ENCODE measurements around the gene COL27A1.

COL27A1 gene

DNA sequence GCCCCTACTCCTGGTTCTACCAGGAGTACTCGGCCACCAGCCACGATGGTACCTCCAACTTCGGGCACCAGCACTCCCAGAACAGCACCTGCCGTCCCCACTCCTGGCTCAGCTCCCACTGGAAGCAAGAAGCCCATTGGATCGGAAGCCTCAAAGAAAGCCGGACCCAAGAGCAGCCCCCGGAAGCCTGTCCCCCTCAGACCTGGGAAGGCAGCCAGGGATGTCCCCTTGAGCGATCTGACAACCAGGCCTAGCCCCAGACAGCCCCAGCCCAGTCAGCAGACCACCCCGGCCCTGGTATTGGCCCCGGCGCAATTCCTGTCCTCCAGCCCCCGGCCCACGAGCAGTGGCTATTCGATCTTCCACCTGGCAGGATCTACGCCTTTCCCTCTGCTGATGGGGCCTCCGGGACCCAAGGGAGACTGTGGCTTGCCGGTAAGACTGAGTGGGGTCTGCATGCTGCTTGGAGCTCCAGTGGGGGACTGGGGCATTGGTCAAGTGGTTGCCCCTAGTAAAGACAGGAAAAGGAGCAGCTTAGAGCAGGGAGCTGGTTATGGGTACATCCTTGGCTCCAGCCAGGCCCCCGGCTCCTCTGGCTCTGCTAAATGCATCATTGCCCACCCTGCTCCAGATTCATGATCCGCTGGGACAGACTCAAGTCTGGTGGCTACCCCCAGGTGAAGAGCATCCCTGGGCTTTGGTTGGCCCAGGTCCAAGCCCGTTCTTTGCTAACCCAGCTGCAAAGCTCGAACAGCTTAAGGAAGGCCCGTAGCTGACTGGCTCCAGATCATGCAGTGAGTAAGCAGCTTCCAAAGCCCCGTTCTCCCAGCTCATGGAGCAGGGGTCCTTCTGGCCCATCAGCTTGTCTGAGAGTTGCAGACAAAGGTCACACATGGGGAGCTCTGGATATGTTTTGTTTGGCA, 14.0 kb downstream of the COL27A1 start:
- no peaks in the 10 kb centered on the region for H3K4me1 ChIP-seq (ENCODE audit: control insufficient read depth, insufficient read depth, low read length)

More for the DNA sequence above, 14.0 kb downstream of the COL27A1 start:
- ChIA-PET CTCF (interaction anchor here (0.5 to 1.0 kb wide), 3 partner anchors 10 to 59 kb away, joined by 3 read pairs; no protein-coding TSS in a partner anchor), POLR2A (no interaction called here)
- no peaks in the 10 kb centered on the region for H3K9me3 ChIP-seq (ENCODE audit: control insufficient read depth, insufficient read depth, low read depth, low read length)
- H3K36me3 ChIP-seq (ENCODE audit: control insufficient read depth in 2 of 2, insufficient read depth in 1 of 2, low read length in 2 of 2) = no peaks in the 10 kb centered on the region; a peak in 1 of 3 replicates
- TF ChIP-seq, protein P1, sequence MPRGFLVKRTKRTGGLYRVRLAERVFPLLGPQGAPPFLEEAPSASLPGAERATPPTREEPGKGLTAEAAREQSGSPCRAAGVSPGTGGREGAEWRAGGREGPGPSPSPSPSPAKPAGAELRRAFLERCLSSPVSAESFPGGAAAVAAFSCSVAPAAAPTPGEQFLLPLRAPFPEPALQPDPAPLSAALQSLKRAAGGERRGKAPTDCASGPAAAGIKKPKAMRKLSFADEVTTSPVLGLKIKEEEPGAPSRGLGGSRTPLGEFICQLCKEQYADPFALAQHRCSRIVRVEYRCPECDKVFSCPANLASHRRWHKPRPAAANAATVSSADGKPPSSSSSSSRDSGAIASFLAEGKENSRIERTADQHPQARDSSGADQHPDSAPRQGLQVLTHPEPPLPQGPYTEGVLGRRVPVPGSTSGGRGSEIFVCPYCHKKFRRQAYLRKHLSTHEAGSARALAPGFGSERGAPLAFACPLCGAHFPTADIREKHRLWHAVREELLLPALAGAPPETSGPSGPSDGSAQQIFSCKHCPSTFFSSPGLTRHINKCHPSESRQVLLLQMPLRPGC (tag by site-specific recombination; IDR thresholded peaks at IDR 0.05) = no peak
- TF ChIP-seq SALL2 (tag by site-specific recombination; IDR thresholded peaks at IDR 0.05; ENCODE audit: borderline replicate concordance) (no peak), ZNF155 (tag by site-specific recombination; IDR thresholded peaks at IDR 0.05) (no peak), ZNF426 (tag by site-specific recombination; IDR thresholded peaks at IDR 0.05) (no peak), KLF1 (tag by site-specific recombination; IDR thresholded peaks at IDR 0.05) (no peak), ZFP69B (tag by site-specific recombination; IDR thresholded peaks at IDR 0.05) (no peak), ZNF561 (tag by site-specific recombination; IDR thresholded peaks at IDR 0.05; ENCODE audit: borderline replicate concordance) (no peak), ZNF341 (tag by site-specific recombination; IDR thresholded peaks at IDR 0.05; ENCODE audit: low read depth) (no peak), ZNF76 (tag by site-specific recombination; IDR thresholded peaks at IDR 0.05; ENCODE audit: borderline replicate concordance, low read depth) (no peak), ZFP3 (tag by site-specific recombination; IDR thresholded peaks at IDR 0.05; ENCODE audit: low read depth) (no peak), ZNF24 (tag by site-specific recombination; IDR thresholded peaks at IDR 0.05) (no peak), EGR2 (tag by site-specific recombination; IDR thresholded peaks at IDR 0.05; ENCODE audit: low read depth) (no peak), SP7 (tag by site-specific recombination; IDR thresholded peaks at IDR 0.05) (no peak), ZNF768 (tag by site-specific recombination; IDR thresholded peaks at IDR 0.05) (no peak), MEIS1 (CRISPR knock-in tag; IDR thresholded peaks at IDR 0.05; ENCODE audit: borderline replicate concordance) (no peak)
- TF ChIP-seq, protein P2, sequence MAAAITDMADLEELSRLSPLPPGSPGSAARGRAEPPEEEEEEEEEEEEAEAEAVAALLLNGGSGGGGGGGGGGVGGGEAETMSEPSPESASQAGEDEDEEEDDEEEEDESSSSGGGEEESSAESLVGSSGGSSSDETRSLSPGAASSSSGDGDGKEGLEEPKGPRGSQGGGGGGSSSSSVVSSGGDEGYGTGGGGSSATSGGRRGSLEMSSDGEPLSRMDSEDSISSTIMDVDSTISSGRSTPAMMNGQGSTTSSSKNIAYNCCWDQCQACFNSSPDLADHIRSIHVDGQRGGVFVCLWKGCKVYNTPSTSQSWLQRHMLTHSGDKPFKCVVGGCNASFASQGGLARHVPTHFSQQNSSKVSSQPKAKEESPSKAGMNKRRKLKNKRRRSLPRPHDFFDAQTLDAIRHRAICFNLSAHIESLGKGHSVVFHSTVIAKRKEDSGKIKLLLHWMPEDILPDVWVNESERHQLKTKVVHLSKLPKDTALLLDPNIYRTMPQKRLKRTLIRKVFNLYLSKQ (tag by site-specific recombination; IDR thresholded peaks at IDR 0.05; ENCODE audit: borderline replicate concordance) = no peak
- TF ChIP-seq, protein P3, sequence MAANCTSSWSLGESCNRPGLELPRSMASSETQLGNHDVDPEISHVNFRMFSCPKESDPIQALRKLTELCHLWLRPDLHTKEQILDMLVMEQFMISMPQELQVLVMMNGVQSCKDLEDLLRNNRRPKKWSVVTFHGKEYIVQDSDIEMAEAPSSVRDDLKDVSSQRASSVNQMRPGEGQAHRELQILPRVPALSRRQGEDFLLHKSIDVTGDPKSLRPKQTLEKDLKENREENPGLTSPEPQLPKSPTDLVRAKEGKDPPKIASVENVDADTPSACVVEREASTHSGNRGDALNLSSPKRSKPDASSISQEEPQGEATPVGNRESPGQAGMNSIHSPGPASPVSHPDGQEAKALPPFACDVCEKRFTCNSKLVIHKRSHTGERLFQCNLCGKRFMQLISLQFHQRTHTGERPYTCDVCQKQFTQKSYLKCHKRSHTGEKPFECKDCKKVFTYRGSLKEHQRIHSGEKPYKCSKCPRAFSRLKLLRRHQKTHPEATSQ (tag by site-specific recombination; IDR thresholded peaks at IDR 0.05) = no peak
- TF ChIP-seq, protein P4, sequence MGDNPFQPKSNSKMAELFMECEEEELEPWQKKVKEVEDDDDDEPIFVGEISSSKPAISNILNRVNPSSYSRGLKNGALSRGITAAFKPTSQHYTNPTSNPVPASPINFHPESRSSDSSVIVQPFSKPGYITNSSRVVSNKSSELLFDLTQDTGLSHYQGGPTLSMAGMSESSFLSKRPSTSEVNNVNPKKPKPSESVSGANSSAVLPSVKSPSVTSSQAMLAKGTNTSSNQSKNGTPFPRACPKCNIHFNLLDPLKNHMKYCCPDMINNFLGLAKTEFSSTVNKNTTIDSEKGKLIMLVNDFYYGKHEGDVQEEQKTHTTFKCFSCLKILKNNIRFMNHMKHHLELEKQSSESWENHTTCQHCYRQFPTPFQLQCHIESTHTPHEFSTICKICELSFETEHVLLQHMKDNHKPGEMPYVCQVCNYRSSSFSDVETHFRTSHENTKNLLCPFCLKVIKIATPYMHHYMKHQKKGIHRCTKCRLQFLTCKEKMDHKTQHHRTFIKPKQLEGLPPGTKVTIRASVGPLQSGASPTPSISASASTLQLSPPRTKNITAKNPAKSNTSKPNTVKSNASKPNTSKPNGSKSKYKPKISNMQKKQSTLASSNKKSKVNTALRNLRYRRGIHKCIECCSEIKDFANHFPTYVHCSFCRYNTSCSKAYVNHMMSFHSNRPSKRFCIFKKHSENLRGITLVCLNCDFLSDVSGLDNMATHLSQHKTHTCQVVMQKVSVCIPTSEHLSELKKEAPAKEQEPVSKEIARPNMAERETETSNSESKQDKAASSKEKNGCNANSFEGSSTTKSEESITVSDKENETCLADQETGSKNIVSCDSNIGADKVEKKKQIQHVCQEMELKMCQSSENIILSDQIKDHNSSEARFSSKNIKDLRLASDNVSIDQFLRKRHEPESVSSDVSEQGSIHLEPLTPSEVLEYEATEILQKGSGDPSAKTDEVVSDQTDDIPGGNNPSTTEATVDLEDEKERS (tag by site-specific recombination; IDR thresholded peaks at IDR 0.05) = no peak
- TF ChIP-seq, protein P5, sequence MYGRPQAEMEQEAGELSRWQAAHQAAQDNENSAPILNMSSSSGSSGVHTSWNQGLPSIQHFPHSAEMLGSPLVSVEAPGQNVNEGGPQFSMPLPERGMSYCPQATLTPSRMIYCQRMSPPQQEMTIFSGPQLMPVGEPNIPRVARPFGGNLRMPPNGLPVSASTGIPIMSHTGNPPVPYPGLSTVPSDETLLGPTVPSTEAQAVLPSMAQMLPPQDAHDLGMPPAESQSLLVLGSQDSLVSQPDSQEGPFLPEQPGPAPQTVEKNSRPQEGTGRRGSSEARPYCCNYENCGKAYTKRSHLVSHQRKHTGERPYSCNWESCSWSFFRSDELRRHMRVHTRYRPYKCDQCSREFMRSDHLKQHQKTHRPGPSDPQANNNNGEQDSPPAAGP (tag by site-specific recombination; IDR thresholded peaks at IDR 0.05) = no peak
- TF ChIP-seq, protein P6, sequence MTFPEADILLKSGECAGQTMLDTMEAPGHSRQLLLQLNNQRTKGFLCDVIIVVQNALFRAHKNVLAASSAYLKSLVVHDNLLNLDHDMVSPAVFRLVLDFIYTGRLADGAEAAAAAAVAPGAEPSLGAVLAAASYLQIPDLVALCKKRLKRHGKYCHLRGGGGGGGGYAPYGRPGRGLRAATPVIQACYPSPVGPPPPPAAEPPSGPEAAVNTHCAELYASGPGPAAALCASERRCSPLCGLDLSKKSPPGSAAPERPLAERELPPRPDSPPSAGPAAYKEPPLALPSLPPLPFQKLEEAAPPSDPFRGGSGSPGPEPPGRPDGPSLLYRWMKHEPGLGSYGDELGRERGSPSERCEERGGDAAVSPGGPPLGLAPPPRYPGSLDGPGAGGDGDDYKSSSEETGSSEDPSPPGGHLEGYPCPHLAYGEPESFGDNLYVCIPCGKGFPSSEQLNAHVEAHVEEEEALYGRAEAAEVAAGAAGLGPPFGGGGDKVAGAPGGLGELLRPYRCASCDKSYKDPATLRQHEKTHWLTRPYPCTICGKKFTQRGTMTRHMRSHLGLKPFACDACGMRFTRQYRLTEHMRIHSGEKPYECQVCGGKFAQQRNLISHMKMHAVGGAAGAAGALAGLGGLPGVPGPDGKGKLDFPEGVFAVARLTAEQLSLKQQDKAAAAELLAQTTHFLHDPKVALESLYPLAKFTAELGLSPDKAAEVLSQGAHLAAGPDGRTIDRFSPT (tag by site-specific recombination; IDR thresholded peaks at IDR 0.05) = no peak
- no peak overlapping the region for H3K27ac ChIP-seq (ENCODE audit: extremely low read depth, low read depth, low read length)
- no peak overlapping the region for H3K4me3 ChIP-seq (ENCODE audit: low read depth, low read length)

All from HEK293 (cell line).